CD14-positive monocyte (primary cell): Measurements from ENCODE around the gene ABTB1. TPM values are rescaled to one million over a fixed set of nuclear protein-coding genes. Genes with fewer than 3 reads are reported as not detected.

Source experiments
- DNase-seq, 3 donors: peaks; one replicate each; pipeline ENCODE4 v3.0.0-alpha.2; 2011 to 2022
- H2AFZ ChIP-seq: 2 replicates; pipeline ENCODE4 v1.6.0; 2012; ENCODE audit warnings: mild to moderate bottlenecking, low read depth, low read length, inconsistent platforms; ENCODE audit not compliant: insufficient read depth, poor library complexity, severe bottlenecking
- H3K27ac ChIP-seq, 2 donors: 1 replicate in 1 of 2; 2 replicates in 1 of 2; pipeline ENCODE4 v1.5.1; 2012 to 2013; ENCODE audit warnings: low read length in 2 of 2, control low read depth in 1 of 2, inconsistent platforms in 1 of 2, low read depth in 1 of 2, mild to moderate bottlenecking in 1 of 2
- H3K27me3 ChIP-seq, 2 donors: one replicate each; pipeline versions ENCODE4 v1.6.0 to v1.6.1; 2011 to 2013; ENCODE audit warnings: low read length in 2 of 2; ENCODE audit not compliant: control insufficient read depth in 2 of 2, insufficient read depth in 2 of 2
- H3K36me3 ChIP-seq, 2 donors: replicated peaks in 1 of 2; 1 replicate in 1 of 2; 2 replicates in 1 of 2; pipeline versions ENCODE4 v1.5.1 to v1.6.1; 2012 to 2013; ENCODE audit warnings: low read length in 2 of 2, control low read depth in 1 of 2, inconsistent platforms in 1 of 2, mild to moderate bottlenecking in 1 of 2; ENCODE audit not compliant: insufficient read depth in 2 of 2, control insufficient read depth in 1 of 2
- H3K4me1 ChIP-seq, 2 donors: 1 replicate in 1 of 2; 2 replicates in 1 of 2; pipeline versions ENCODE4 v1.5.1 to v1.6.1; 2012 to 2013; ENCODE audit warnings: low read length in 2 of 2, control low read depth in 1 of 2, inconsistent platforms in 1 of 2, mild to moderate bottlenecking in 1 of 2, moderate library complexity in 1 of 2; ENCODE audit not compliant: insufficient read depth in 2 of 2, control insufficient read depth in 1 of 2
- H3K4me2 ChIP-seq: replicated peaks from 2 replicates; pipeline ENCODE3; 2012; ENCODE audit warnings: low read length, moderate library complexity, mild to moderate bottlenecking; ENCODE audit not compliant: poor library complexity, severe bottlenecking; ENCODE audit errors: extremely low read depth
- H3K4me3 ChIP-seq, 3 experiments: fragments of 200-600 bp in 1 of 3; sonication (generic) in 1 of 3; replicated peaks in 1 of 3; 1 replicate in 2 of 3; 2 replicates in 1 of 3; pipeline ENCODE4 v1.5.1; 2011 to 2013; ENCODE audit warnings: low read length in 3 of 3, mild to moderate bottlenecking in 3 of 3, control low read depth in 2 of 3, low read depth in 2 of 3, inconsistent platforms in 1 of 3, moderate library complexity in 1 of 3
- H3K79me2 ChIP-seq: 2 replicates; pipeline ENCODE4 v1.6.0; 2012; ENCODE audit warnings: mild to moderate bottlenecking, control low read depth, inconsistent platforms, low read length, moderate library complexity; ENCODE audit not compliant: insufficient read depth
- H3K9ac ChIP-seq: 2 replicates; pipeline ENCODE4 v1.6.0; 2017; ENCODE audit warnings: low read length, mild to moderate bottlenecking; ENCODE audit not compliant: insufficient read depth, poor library complexity, severe bottlenecking
- H3K9me3 ChIP-seq, 2 donors: replicated peaks in 1 of 2; 1 replicate in 1 of 2; 2 replicates in 1 of 2; pipeline versions ENCODE4 v1.5.1 to v1.6.1; 2012 to 2013; ENCODE audit warnings: low read length in 2 of 2, control low read depth in 1 of 2; ENCODE audit not compliant: control insufficient read depth in 1 of 2, insufficient read depth in 1 of 2
- H4K20me1 ChIP-seq: 2 replicates; pipeline ENCODE4 v1.6.0; 2012; ENCODE audit warnings: mild to moderate bottlenecking, low read length, control low read depth, moderate library complexity; ENCODE audit not compliant: insufficient read depth
- H3K27ac Mint-ChIP-seq, 7 donors: one replicate each; pipeline ENCODE4 v1.8.0; 2020; ENCODE audit warnings: mild to moderate bottlenecking in 7 of 7, mixed read lengths in 7 of 7, moderate library complexity in 6 of 7, inconsistent platforms in 2 of 7
- H3K27me3 Mint-ChIP-seq, 3 donors: one replicate each; pipeline ENCODE4 v1.8.0; 2021 to 2022; ENCODE audit warnings: low read depth in 3 of 3, mild to moderate bottlenecking in 3 of 3, mixed read lengths in 3 of 3, moderate library complexity in 3 of 3, inconsistent platforms in 1 of 3
- H3K36me3 Mint-ChIP-seq, 2 donors: one replicate each; pipeline ENCODE4 v1.8.0; 2020; ENCODE audit warnings: mixed read lengths in 2 of 2, inconsistent platforms in 1 of 2, mild to moderate bottlenecking in 1 of 2
- H3K4me1 Mint-ChIP-seq: one replicate; pipeline ENCODE4 v1.8.0; 2020; ENCODE audit warnings: mild to moderate bottlenecking, mixed read lengths
- H3K4me3 Mint-ChIP-seq, 2 donors: one replicate each; pipeline ENCODE4 v1.8.0; 2020; ENCODE audit warnings: mild to moderate bottlenecking in 2 of 2, mixed read lengths in 2 of 2, moderate library complexity in 1 of 2
- H3K9me3 Mint-ChIP-seq, 7 donors: one replicate each; pipeline ENCODE4 v1.8.0; 2020 to 2022; ENCODE audit warnings: mixed read lengths in 7 of 7, mild to moderate bottlenecking in 6 of 7, moderate library complexity in 6 of 7, inconsistent platforms in 2 of 7
- WGBS: methylation state at CpG from one replicate; pipeline ENCODE4 v1.1.5; 2013; ENCODE audit warnings: missing lambda C conversion rate; ENCODE audit not compliant: insufficient coverage; 5-methylcytosine and 5-hydroxymethylcytosine counted together
- intact Hi-C, 2 donors: fragments of 100-400 bp; cut with micrococcal nuclease; formaldehyde crosslinking; loops; one replicate each; pipeline versions ENCODE4 v1.15.0 to v1.15.1; 2023
- polyA plus RNA-seq, 3 donors: library from polyadenylated mRNA; depleted of rRNA in 1 of 3; unstranded in 2 of 3; stranded (reverse) in 1 of 3; fragments of 300-500 nt in 2 of 3; fragments of >200 nt in 1 of 3; fragmentation: Illumina TruSeq in 2 of 3; gene quantifications; 1 replicate in 2 of 3; 2 replicates in 1 of 3; pipeline ENCODE4 v1.2.3, GENCODE V29; 2012 to 2021
- TF ChIP-seq, protein P1 (sequence below): fragments of 200-600 bp; IDR thresholded peaks from one replicate; pipeline ENCODE4 v1.8.0; 2022; ENCODE audit warnings: antibody characterized with exemption, mild to moderate bottlenecking

ABTB1 gene
- polyA plus RNA-seq, 3 donors = 107 to 246 (median 118) TPM

DNA sequence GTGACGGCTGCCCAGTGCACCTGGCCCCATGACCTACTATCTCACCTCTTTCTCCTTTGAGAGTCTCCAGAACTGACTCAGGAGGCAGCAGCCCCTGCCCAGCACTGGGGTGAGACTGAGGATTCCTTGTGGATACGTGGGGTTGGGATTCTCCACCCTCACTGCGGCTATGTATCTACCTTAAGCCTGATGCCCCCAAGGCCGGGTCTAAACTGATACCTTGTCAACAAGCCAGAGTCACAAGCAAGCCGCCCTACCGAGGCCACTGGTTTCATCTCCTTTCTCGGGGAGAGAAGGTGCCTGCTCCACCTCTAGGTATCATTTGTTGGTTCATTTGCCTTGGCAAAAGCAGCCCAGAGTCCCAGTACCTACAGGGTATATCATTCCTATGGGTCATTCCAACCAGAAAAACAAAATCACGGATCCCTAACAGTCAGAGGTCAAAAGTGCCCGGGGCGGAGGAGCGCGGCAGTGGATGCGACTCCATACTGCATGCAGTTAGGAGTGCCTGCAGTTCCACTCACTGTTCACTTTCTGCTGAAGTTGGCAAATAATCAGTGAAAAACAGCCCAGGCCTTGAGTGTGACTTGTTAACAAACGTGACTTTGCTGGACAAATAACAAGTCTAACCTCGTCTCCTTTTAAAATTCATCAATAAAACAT is 47.5 kb downstream of the ABTB1 start:
- H3K9ac ChIP-seq = no peak overlapping the region
- H3K9me3 Mint-ChIP-seq = peaks cover 0 to 4% (median 2%) of the 10 kb centered on the region in 7 donors
- H3K9me3 ChIP-seq = no peaks in the 10 kb centered on the region
- no peak overlapping the region for H3K4me3 Mint-ChIP-seq
- no peaks in the 10 kb centered on the region for H3K27me3 Mint-ChIP-seq
- no peak overlapping the region for H3K27ac Mint-ChIP-seq
- WGBS = 98% methylated on average over 12 of the region's 15 CpGs
- H3K4me3 ChIP-seq = no peak overlapping the region
- no peak overlapping the region for H2AFZ ChIP-seq
- DNase-seq = no peak
- H3K27me3 ChIP-seq = no peaks in the 10 kb centered on the region
- peaks cover 0 to 8% of the 10 kb centered on the region in 2 donors for H3K36me3 Mint-ChIP-seq
- peaks cover 9% of the 10 kb centered on the region for H3K4me1 Mint-ChIP-seq
- intact Hi-C loops = no loop called here
- no peaks in the 10 kb centered on the region for H3K36me3 ChIP-seq
- H3K4me1 ChIP-seq = peaks cover 8 to 15% of the 10 kb centered on the region in 2 donors
- no peak overlapping the region for H3K4me2 ChIP-seq
- no peaks in the 10 kb centered on the region for H3K79me2 ChIP-seq
- H3K27ac ChIP-seq = no peak overlapping the region
- TF ChIP-seq, protein P1, sequence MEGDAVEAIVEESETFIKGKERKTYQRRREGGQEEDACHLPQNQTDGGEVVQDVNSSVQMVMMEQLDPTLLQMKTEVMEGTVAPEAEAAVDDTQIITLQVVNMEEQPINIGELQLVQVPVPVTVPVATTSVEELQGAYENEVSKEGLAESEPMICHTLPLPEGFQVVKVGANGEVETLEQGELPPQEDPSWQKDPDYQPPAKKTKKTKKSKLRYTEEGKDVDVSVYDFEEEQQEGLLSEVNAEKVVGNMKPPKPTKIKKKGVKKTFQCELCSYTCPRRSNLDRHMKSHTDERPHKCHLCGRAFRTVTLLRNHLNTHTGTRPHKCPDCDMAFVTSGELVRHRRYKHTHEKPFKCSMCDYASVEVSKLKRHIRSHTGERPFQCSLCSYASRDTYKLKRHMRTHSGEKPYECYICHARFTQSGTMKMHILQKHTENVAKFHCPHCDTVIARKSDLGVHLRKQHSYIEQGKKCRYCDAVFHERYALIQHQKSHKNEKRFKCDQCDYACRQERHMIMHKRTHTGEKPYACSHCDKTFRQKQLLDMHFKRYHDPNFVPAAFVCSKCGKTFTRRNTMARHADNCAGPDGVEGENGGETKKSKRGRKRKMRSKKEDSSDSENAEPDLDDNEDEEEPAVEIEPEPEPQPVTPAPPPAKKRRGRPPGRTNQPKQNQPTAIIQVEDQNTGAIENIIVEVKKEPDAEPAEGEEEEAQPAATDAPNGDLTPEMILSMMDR = no peak
- H4K20me1 ChIP-seq = no peaks in the 10 kb centered on the region

DNA sequence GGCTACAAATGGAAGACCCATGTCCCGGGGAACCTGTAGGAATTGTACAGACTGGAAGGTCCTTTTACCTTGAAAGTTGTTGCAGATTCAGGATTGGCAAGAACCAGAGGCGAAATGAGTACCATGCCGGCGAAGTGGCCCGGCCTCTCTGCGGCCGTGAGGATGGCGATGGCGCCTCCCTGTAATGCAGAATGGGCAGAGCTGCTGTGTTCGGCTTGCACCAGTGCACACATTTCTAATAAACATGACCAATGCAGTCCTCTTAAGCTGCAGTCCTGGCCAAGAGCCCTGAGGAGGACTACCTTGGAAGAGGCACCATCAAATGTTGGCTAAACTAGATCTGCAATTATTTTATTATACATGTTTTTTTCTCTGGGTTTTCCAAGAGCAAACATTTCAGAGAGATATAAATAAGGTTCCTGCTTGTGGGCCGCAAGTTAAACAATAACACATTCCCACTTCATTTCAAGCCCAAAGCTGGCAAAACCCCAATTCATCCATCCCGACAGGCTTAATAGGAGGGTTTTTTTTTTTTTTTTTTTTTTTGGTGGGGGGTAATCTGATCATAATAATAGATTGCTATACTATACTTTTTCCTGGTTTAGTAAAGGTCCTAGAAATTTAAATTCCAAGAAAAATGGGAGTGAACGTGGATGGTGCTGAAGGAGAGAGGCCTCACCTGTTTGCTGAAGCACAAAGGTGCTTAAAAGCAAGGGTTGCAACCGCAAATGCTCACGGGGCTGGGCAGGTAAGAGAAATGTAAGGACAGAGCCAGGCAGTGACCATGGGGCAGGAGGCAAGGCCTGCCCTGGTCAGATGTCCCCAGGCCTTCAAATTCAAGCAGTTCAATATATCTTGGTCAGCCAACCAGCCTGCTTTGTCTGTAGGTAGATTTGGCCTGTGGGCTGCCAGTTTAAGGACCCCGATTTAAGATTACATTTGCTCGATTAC is 48.5 kb downstream of the ABTB1 start:
- H3K27ac Mint-ChIP-seq = no peak overlapping the region
- H3K4me3 ChIP-seq = no peak overlapping the region
- no peaks in the 10 kb centered on the region for H3K36me3 ChIP-seq
- no peak overlapping the region for H3K4me2 ChIP-seq
- H3K4me1 ChIP-seq = peaks cover 0 to 12% of the 10 kb centered on the region in 2 donors
- no peaks in the 10 kb centered on the region for H3K27me3 Mint-ChIP-seq
- no peaks in the 10 kb centered on the region for H3K79me2 ChIP-seq
- H3K4me1 Mint-ChIP-seq = peaks cover 4% of the 10 kb centered on the region
- peaks cover 0 to 8% of the 10 kb centered on the region in 2 donors for H3K36me3 Mint-ChIP-seq
- H3K9me3 ChIP-seq = peaks cover 0 to under 1% of the 10 kb centered on the region in 2 donors
- H3K4me3 Mint-ChIP-seq = no peak overlapping the region
- no peaks in the 10 kb centered on the region for H4K20me1 ChIP-seq
- no peaks in the 10 kb centered on the region for H3K27me3 ChIP-seq
- H3K27ac ChIP-seq = no peak overlapping the region
- TF ChIP-seq, protein P1 = no peak
- 99% methylated on average over 11 of the region's 17 CpGs for WGBS
- intact Hi-C loops = no loop called here
- H2AFZ ChIP-seq = no peak overlapping the region
- H3K9me3 Mint-ChIP-seq = peaks cover 3 to 9% (median 5%) of the 10 kb centered on the region in 7 donors
- H3K9ac ChIP-seq = no peak overlapping the region
- no peak for DNase-seq
